Uterus (tissue), 2 donors: ENCODE measurements around the gene RTP2.

Experiments used
- POLR2A ChIP-seq, 2 donors: fragments of 450-650 bp; IDR thresholded peaks; one replicate each; pipeline ENCODE4 v1.6.1; 2016; ENCODE audit warnings: antibody characterized with exemption in 2 of 2, mild to moderate bottlenecking in 1 of 2, moderate library complexity in 1 of 2
- TF ChIP-seq, protein P1 (sequence below), 4 experiments: fragments of 200-600 bp in 2 of 4; fragments of 450-650 bp in 2 of 4; sonication (generic) in 2 of 4; IDR thresholded peaks; one replicate each; pipeline ENCODE4 v1.5.1; 2016 to 2019; ENCODE audit warnings: antibody characterized with exemption in 4 of 4, mild to moderate bottlenecking in 2 of 4, moderate library complexity in 1 of 4

DNA sequence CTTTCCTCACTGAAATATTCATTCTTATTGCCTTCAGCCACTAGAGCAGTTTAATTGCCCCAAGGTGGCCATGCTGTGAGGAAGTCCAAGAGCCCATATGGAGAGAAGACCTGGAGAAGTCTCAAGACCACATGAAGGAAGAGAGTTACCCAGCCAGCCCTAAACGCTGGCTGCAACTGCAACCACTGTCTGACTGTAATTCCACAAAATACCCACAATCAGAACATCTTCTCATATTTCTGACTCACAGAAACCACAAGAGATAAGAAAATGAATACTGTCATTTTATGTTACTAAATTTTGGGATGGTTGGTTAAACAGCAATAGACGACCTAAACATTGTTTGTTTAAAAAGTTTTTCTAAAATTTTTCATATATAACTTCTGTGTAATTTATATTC, 17.5 kb downstream of the RTP2 start:
- TF ChIP-seq POLR2A (IDR thresholded peaks at IDR 0.05) = no peak
- TF ChIP-seq, protein P1, sequence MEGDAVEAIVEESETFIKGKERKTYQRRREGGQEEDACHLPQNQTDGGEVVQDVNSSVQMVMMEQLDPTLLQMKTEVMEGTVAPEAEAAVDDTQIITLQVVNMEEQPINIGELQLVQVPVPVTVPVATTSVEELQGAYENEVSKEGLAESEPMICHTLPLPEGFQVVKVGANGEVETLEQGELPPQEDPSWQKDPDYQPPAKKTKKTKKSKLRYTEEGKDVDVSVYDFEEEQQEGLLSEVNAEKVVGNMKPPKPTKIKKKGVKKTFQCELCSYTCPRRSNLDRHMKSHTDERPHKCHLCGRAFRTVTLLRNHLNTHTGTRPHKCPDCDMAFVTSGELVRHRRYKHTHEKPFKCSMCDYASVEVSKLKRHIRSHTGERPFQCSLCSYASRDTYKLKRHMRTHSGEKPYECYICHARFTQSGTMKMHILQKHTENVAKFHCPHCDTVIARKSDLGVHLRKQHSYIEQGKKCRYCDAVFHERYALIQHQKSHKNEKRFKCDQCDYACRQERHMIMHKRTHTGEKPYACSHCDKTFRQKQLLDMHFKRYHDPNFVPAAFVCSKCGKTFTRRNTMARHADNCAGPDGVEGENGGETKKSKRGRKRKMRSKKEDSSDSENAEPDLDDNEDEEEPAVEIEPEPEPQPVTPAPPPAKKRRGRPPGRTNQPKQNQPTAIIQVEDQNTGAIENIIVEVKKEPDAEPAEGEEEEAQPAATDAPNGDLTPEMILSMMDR (IDR thresholded peaks at IDR 0.05) = no peak
